Activated CD4-positive, alpha-beta T cell treated with anti-CD3 and anti-CD28 coated beads for 36 hours (primary cell): ENCODE measurements around the gene DLG4. TPM values are rescaled to one million over a fixed set of nuclear protein-coding genes. Genes with fewer than 3 reads are reported as not detected.
A peak's percentile ranks its signal among the peaks of the same experiment; 100 is the strongest.

Experiments
- ATAC-seq: fragments of 200-7000 bp; cut with Tn5 transposase; one replicate; pipeline ENCODE4 v1.10.0; 2021; ENCODE audit warnings: mild to moderate bottlenecking, moderate library complexity
- CTCF ChIA-PET: fragments of 350-600 bp; sonication (Branson Sonifier 250); formaldehyde crosslinking; loops from one replicate; lab custom pipeline; 2021; ENCODE audit warnings: antibody characterized with exemption; lab: Charles Lee
- POLR2A ChIA-PET: fragments of 350-600 bp; sonication (Branson Sonifier 250); formaldehyde crosslinking; loops from one replicate; lab custom pipeline; 2021; ENCODE audit warnings: antibody characterized with exemption, inconsistent platforms; lab: Charles Lee
- DNase-seq: peaks from one replicate; pipeline ENCODE4 v3.0.0-alpha.2; 2020
- H3K27ac Mint-ChIP-seq: one replicate; pipeline ENCODE4 v1.8.0; 2021; ENCODE audit warnings: mixed read lengths
- H3K27me3 Mint-ChIP-seq: one replicate; pipeline ENCODE4 v1.8.0; 2021; ENCODE audit warnings: mixed read lengths
- H3K36me3 Mint-ChIP-seq: one replicate; pipeline ENCODE4 v1.8.0; 2021; ENCODE audit warnings: low read depth, mixed read lengths
- H3K4me1 Mint-ChIP-seq: one replicate; pipeline ENCODE4 v1.8.0; 2021; ENCODE audit warnings: mixed read lengths
- H3K4me3 Mint-ChIP-seq: one replicate; pipeline ENCODE4 v1.8.0; 2021; ENCODE audit warnings: mild to moderate bottlenecking, moderate library complexity, mixed read lengths
- H3K9me3 Mint-ChIP-seq: one replicate; pipeline ENCODE4 v1.8.0; 2021; ENCODE audit warnings: low read depth, mixed read lengths
- intact Hi-C, 2 experiments: fragments of 100-400 bp; cut with DNase I in 1 of 2; cut with micrococcal nuclease in 1 of 2; formaldehyde crosslinking; loops; one replicate each; pipeline versions ENCODE4 v1.14.2 to v1.15.1; 2022 to 2024; cut with DNase I, micrococcal nuclease
- total RNA-seq, 2 experiments: library from RNA; stranded (reverse); gene quantifications; one replicate each; pipeline ENCODE4 v1.2.3, GENCODE V29; 2021

DLG4 gene
- total RNA-seq, 2 experiments from 2014 or later = 11.7 to 15.4 TPM

- intact Hi-C loops = loop anchor here in 1 of 2 experiments (1.0 kb wide), 1 partner anchor 75 kb away; no protein-coding TSS in a partner anchor
- POLR2A ChIA-PET = interaction anchor here (0.6 to 0.9 kb wide), 3 partner anchors 13 to 63 kb away, joined by 3 to 4 read pairs (median 3); partner anchors contain the start of gene DVL2
- H3K4me3 Mint-ChIP-seq = peak overlapping the region; percentile 89
- no peaks in the 10 kb centered on the region for H3K9me3 Mint-ChIP-seq
- peaks cover 27% of the 10 kb centered on the region for H3K36me3 Mint-ChIP-seq
- no peak overlapping the region for H3K27ac Mint-ChIP-seq
- DNase-seq (no peak), ATAC-seq (no peak)
- H3K4me1 Mint-ChIP-seq = peaks cover 33% of the 10 kb centered on the region
- CTCF ChIA-PET = interaction anchor here (0.6 to 3.6 kb wide), 13 partner anchors 9 to 1689 kb away, joined by 3 to 25 read pairs (median 4); partner anchors contain the start of genes DVL2 and GABARAP
- H3K27me3 Mint-ChIP-seq = no peaks in the 10 kb centered on the region
These were observed 1.8 kb upstream of the DLG4 start for GRCh38 chr17:7221278-7222092.

DNA sequence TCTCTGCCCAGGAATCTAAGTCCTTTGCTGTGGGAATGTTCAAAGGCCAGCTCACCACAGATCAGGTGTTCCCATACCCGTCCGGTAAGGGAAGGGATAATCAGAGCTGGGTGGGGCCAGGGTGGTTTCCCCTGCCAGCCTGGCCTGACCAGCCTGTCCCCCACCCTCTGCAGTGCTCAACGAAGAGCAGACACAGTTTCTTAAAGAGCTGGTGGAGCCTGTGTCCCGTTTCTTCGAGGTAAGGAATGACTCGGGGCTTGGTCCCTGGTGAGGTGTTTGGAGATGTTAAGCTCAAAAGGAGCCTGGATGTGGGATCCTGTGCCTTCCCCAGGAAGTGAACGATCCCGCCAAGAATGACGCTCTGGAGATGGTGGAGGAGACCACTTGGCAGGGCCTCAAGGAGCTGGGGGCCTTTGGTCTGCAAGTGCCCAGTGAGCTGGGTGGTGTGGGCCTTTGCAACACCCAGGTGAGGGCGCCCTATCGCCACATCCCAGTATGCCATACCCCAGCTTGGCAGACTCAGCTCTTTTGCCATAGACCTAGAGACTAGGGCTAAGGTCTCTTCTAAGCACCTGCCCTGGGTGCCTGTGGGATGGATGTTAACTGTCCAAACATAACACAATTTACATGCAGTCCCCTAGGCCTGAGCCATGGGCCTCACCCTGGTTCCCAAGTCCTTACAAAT, 1.1 kb upstream of the DLG4 start:
- Mint-ChIP-seq H3K4me1 (peaks cover 41% of the 10 kb centered on the region), H3K36me3 (peaks cover 24% of the 10 kb centered on the region), H3K4me3 (peak overlapping the region; percentile 89), H3K9me3 (no peaks in the 10 kb centered on the region), H3K27ac (peak overlapping the region; percentile 90), H3K27me3 (no peaks in the 10 kb centered on the region)
- DNase-seq (peak; percentile 84), ATAC-seq (peak; percentile 62)
- intact Hi-C loops = loop anchor here in 1 of 2 experiments (1.0 kb wide), 1 partner anchor 76 kb away; no protein-coding TSS in a partner anchor
- ChIA-PET POLR2A (interaction anchor here (0.6 to 1.6 kb wide), 5 partner anchors 13 to 175 kb away, joined by 3 to 6 read pairs (median 3); partner anchors contain the start of gene DVL2), CTCF (interaction anchor here (0.7 to 3.6 kb wide), 16 partner anchors 10 to 175 kb away, joined by 3 to 25 read pairs (median 4); partner anchors contain the start of genes CTDNEP1, DVL2 and GABARAP)

GRCh38 chr17:7219229-7219811, 316 bp downstream of the DLG4 start:
- intact Hi-C loops = loop anchor here (1.0 to 10.0 kb wide), 4 partner anchors 15 to 575 kb away; partner anchors contain the start of genes DVL2 (in 2 of the 2), ELP5 (in 1 of the 2), GABARAP (in 1 of the 2) and KIAA0753 (in 1 of the 2)
- Mint-ChIP-seq H3K27ac (peak overlapping the region; percentile 96), H3K27me3 (no peaks in the 10 kb centered on the region)

DNA sequence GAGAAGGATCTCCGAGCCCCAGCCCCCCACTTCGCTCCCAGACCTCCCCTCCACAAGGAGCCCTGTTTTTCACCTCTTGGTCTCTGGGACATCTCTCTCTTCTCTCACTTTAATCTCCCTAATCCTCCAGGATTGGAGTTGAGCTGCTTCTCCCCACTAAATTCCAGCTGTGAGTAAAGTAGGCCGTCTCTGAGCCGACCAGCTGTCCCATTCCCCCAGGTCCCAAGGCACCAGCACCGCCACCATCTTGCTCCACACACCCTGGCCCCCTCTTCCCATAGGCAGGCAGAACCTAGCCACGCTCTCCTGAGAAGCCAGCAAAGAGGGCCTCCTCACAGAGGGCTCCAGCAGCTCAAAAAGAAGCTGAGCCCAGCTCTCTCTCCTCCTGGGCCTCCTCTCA, 878 bp downstream of the DLG4 start:
- H3K27me3 Mint-ChIP-seq = no peaks in the 10 kb centered on the region
- peak overlapping the region; percentile 89 for H3K4me3 Mint-ChIP-seq
- CTCF ChIA-PET = interaction anchor here (0.7 to 1.4 kb wide), 2 partner anchors 111 to 173 kb away, joined by 3 to 4 read pairs; no protein-coding TSS in a partner anchor
- DNase-seq = no peak
- no peaks in the 10 kb centered on the region for H3K9me3 Mint-ChIP-seq
- peak overlapping the region; percentile 96 for H3K27ac Mint-ChIP-seq
- peaks cover 20% of the 10 kb centered on the region for H3K36me3 Mint-ChIP-seq
- POLR2A ChIA-PET = interaction anchor here (0.5 to 1.4 kb wide), 3 partner anchors 16 to 294 kb away, joined by 3 to 7 read pairs (median 3); partner anchors contain the start of gene DVL2
- H3K4me1 Mint-ChIP-seq = peaks cover 60% of the 10 kb centered on the region
- intact Hi-C loops = loop anchor here (1.0 to 10.0 kb wide), 4 partner anchors 16 to 574 kb away; partner anchors contain the start of genes DVL2 (in 2 of the 2), ELP5 (in 1 of the 2), GABARAP (in 1 of the 2) and KIAA0753 (in 1 of the 2)
- ATAC-seq = no peak

More at GRCh38 chr17:7219229-7219811, 316 bp downstream of the DLG4 start:
- Mint-ChIP-seq H3K4me1 (peaks cover 54% of the 10 kb centered on the region), H3K9me3 (no peaks in the 10 kb centered on the region), H3K4me3 (peak overlapping the region; percentile 89), H3K36me3 (peaks cover 24% of the 10 kb centered on the region)
- ChIA-PET CTCF (interaction anchor here (0.7 to 3.6 kb wide), 9 partner anchors 12 to 173 kb away, joined by 3 to 25 read pairs (median 4); partner anchors contain the start of genes CTDNEP1, DVL2 and GABARAP), POLR2A (interaction anchor here (0.6 to 1.6 kb wide), 5 partner anchors 15 to 185 kb away, joined by 3 to 7 read pairs (median 5); partner anchors contain the start of gene DVL2)
- ATAC-seq (no peak), DNase-seq (no peak)

DNA sequence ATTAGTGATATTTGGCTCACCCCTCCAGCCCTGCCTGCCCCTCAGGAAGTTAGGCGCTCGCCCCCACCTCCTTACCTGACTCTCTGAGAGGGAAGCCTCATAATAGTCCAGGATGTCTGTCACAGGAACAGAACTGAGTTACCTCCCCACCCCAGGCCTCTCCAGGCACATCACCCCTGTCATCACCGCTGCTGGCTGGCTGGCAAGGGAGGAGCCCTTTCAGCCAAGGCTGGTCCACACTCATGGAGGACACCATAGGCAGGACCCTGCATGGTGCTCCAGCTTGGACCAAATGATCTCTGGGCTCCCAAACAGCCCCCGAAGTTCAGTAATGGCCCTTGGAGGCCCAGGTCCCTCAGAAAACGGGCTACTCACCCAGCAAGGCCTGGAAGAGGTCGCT, 1.5 kb downstream of the DLG4 start:
- Mint-ChIP-seq H3K9me3 (no peaks in the 10 kb centered on the region), H3K4me3 (peak overlapping the region; percentile 63), H3K36me3 (peaks cover 15% of the 10 kb centered on the region), H3K27me3 (no peaks in the 10 kb centered on the region), H3K4me1 (peaks cover 65% of the 10 kb centered on the region), H3K27ac (peak overlapping the region; percentile 96)
- DNase-seq = peak; percentile 38
- POLR2A ChIA-PET = interaction anchor here (0.5 to 0.8 kb wide), 3 partner anchors 12 to 295 kb away, joined by 3 read pairs; no protein-coding TSS in a partner anchor
- CTCF ChIA-PET = no interaction called here
- no peak for ATAC-seq
- intact Hi-C loops = loop anchor here in 1 of 2 experiments (10.0 kb wide), 1 partner anchor 573 kb away; the partner anchor contains the start of genes KIAA0753 and TXNDC17

DNA sequence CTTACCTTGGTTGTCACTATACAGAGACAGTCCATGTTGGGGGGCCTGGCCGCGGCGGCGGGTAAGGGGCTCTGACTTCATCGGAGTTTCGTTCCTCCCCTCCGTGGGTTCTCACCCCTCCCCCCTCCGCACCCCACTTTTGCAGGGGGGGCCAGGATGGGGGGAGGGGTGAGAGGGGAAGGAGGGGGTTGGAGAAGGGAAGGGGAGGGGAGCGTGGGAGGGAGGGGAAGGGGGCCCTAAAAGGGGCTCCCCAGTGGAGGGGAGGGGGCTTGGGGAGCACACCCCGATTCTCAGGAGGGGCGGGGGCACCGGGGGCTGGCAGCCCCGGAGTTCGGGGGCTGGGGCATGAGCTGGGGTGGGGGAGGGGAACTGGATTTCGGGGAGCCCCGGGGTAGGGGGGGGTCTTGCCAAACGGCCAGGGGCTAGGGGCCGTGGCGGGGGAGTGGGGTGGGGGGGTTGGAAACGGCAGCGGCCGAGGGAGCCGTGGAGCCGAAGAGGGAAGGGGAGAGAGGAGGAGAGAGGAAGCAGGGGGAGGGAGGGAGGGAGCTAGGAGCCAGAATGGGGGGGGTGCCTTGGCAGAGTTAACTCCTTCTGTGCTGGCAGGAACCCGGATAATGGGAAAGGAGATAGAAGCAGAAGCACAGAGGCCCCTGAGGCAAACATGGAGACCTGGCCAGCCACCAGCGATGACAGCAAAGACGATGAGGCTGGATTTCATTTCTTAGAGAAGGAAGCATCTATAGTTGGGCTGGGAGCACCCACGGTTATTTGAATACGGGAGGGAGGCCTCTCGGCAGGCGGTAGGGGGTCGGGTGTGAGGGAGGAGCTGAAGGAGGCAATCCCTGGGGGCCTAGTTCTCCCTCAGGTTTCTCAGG, 2.3 kb downstream of the DLG4 start:
- H3K4me3 Mint-ChIP-seq = peak overlapping the region; percentile 63
- ChIA-PET CTCF (no interaction called here), POLR2A (interaction anchor here (0.8 kb wide), 1 partner anchor 13 kb away, joined by 3 read pairs; no protein-coding TSS in a partner anchor)
- DNase-seq = peak; percentile 57
- intact Hi-C loops = loop anchor here in 1 of 2 experiments (10.0 kb wide), 1 partner anchor 573 kb away; the partner anchor contains the start of genes KIAA0753 and TXNDC17
- peaks cover 9% of the 10 kb centered on the region for H3K36me3 Mint-ChIP-seq
- no peak for ATAC-seq
- H3K27me3 Mint-ChIP-seq = no peaks in the 10 kb centered on the region
- no peaks in the 10 kb centered on the region for H3K9me3 Mint-ChIP-seq
- peaks cover 67% of the 10 kb centered on the region for H3K4me1 Mint-ChIP-seq
- peak overlapping the region; percentile 96 for H3K27ac Mint-ChIP-seq

GRCh38 chr17:7216242-7217112, 3.2 kb downstream of the DLG4 start:
- Mint-ChIP-seq H3K36me3 (peaks cover 9% of the 10 kb centered on the region), H3K4me1 (peaks cover 73% of the 10 kb centered on the region), H3K4me3 (peak overlapping the region; percentile 35), H3K27ac (peak overlapping the region; percentile 62), H3K27me3 (peaks cover 5% of the 10 kb centered on the region), H3K9me3 (no peaks in the 10 kb centered on the region)
- intact Hi-C loops = loop anchor here in 1 of 2 experiments (10.0 kb wide), 1 partner anchor 572 kb away; the partner anchor contains the start of genes KIAA0753 and TXNDC17
- ATAC-seq = no peak
- CTCF ChIA-PET = no interaction called here
- no peak for DNase-seq
- POLR2A ChIA-PET = no interaction called here

- ATAC-seq (no peak), DNase-seq (peak; percentile 32)
- intact Hi-C loops = loop anchor here (2.0 to 10.0 kb wide), 4 partner anchors 37 to 571 kb away; partner anchors contain the start of genes ELP5 (in 1 of the 2), KIAA0753 (in 1 of the 2), TP53 (in 1 of the 2) and TXNDC17 (in 1 of the 2)
- ChIA-PET CTCF (no interaction called here), POLR2A (no interaction called here)
- Mint-ChIP-seq H3K9me3 (no peaks in the 10 kb centered on the region), H3K4me3 (peak overlapping the region; percentile 81), H3K27ac (peak overlapping the region; percentile 62), H3K4me1 (peaks cover 72% of the 10 kb centered on the region), H3K36me3 (peaks cover 5% of the 10 kb centered on the region), H3K27me3 (peaks cover 5% of the 10 kb centered on the region)
These were observed 3.9 kb downstream of the DLG4 start for GRCh38 chr17:7215652-7216180.
